GM19468 (cell line): ENCODE results near the gene AGBL2.
"Not testable (repeated sequence)": the region's sequence is repeated elsewhere in the genome, so short reads cannot be mapped to it uniquely, and the experiment has no call there.

Experiments used
- ATAC-seq: cut with Tn5 transposase; IDR thresholded peaks from one replicate; pipeline ENCODE4 v1.9.1; 2021; ENCODE audit warnings: mild to moderate bottlenecking, moderate library complexity, moderate number of reproducible peaks; ENCODE audit not compliant: unreplicated experiment; ENCODE audit errors: extremely low read depth

AGBL2 gene

GRCh38 chr11:47715082-47715669 lies at the start of gene AGBL2:
Gene AGBL2, minus strand, starts transcription at chr11:47715369. Its CDS starts 719 bp downstream, at chr11:47714650.
- ATAC-seq: peak; percentile 92

- ATAC-seq: not testable (repeated sequence)
Observed at GRCh38 chr11:47759291-47759690, 44.1 kb upstream of the AGBL2 start.

- no peak for ATAC-seq
Observed at GRCh38 chr11:47756208-47756607, 41.0 kb upstream of the AGBL2 start.

- no peak for ATAC-seq
Observed at GRCh38 chr11:47750725-47751124, 35.6 kb upstream of the AGBL2 start.

GRCh38 chr11:47742494-47742893 lies 27.3 kb upstream of the AGBL2 start:
- ATAC-seq: not testable (repeated sequence)

- ATAC-seq: not testable (repeated sequence)
Observed at GRCh38 chr11:47737817-47738216, 22.6 kb upstream of the AGBL2 start.

GRCh38 chr11:47732271-47732670 lies 17.1 kb upstream of the AGBL2 start:
- ATAC-seq: no peak

GRCh38 chr11:47731475-47731874 lies 16.3 kb upstream of the AGBL2 start:
- ATAC-seq: no peak

- no peak for ATAC-seq
Observed at GRCh38 chr11:47726878-47727514, 11.8 kb upstream of the AGBL2 start.

- no peak for ATAC-seq
Observed at GRCh38 chr11:47726118-47726442, 10.9 kb upstream of the AGBL2 start.

- ATAC-seq: no peak
Observed at GRCh38 chr11:47725442-47726117, 10.4 kb upstream of the AGBL2 start.

- ATAC-seq: no peak
Observed at GRCh38 chr11:47724041-47724729, 9.0 kb upstream of the AGBL2 start.

- no peak for ATAC-seq
Observed at GRCh38 chr11:47723041-47723440, 7.9 kb upstream of the AGBL2 start.

GRCh38 chr11:47720651-47721050 lies 5.5 kb upstream of the AGBL2 start:
- no peak for ATAC-seq

- no peak for ATAC-seq
Observed at GRCh38 chr11:47716692-47717091, 1.5 kb upstream of the AGBL2 start.

- ATAC-seq: no peak
Observed at GRCh38 chr11:47714554-47715081, 551 bp downstream of the AGBL2 start.

- no peak for ATAC-seq
Observed at GRCh38 chr11:47711816-47712215, 3.4 kb downstream of the AGBL2 start.

GRCh38 chr11:47711225-47711624 lies 3.9 kb downstream of the AGBL2 start:
- ATAC-seq: no peak

- ATAC-seq: not testable (repeated sequence)
Observed at GRCh38 chr11:47707275-47707786, 7.8 kb downstream of the AGBL2 start.

- no peak for ATAC-seq
Observed at GRCh38 chr11:47705721-47706120, 9.4 kb downstream of the AGBL2 start.

- no peak for ATAC-seq
Observed at GRCh38 chr11:47691979-47692378, 23.2 kb downstream of the AGBL2 start.
